ENCODE results near the gene SLC25A51.

GRCh38 chr9:37935096-37935495 is 31.2 kb upstream of the SLC25A51 start:
- no peak for TF ChIP-seq FOXP2 (optimal IDR thresholded peaks at IDR 0.05; ENCODE audit: control extremely low read depth, extremely low read length, insufficient read depth)
- no peak for TF ChIP-seq EZH2 (IDR thresholded peaks at IDR 0.05)
- no peak for TF ChIP-seq POLR2AphosphoS5 (IDR thresholded peaks at IDR 0.05; ENCODE audit: borderline replicate concordance, low read depth, low read length)

Measured in SK-N-MC (cell line).